Loucy (cell line): ENCODE measurements around the gene HS3ST3B1.

Source experiments
- H2AFZ ChIP-seq: fragments of 200-600 bp; sonication (generic); 2 replicates; pipeline ENCODE4 v1.6.0; 2016; ENCODE audit warnings: antibody characterized with exemption, mild to moderate bottlenecking, low read length, moderate library complexity
- H3F3A ChIP-seq: fragments of 200-600 bp; 2 replicates; pipeline ENCODE4 v1.6.0; 2016; ENCODE audit warnings: antibody characterized with exemption, low read depth, mild to moderate bottlenecking
- H3K27me3 ChIP-seq: fragments of 200-600 bp; sonication (generic); 2 replicates; pipeline ENCODE4 v1.6.1; 2014; ENCODE audit warnings: low read length, mild to moderate bottlenecking; ENCODE audit not compliant: insufficient read depth, poor library complexity, severe bottlenecking
- H3K36me3 ChIP-seq: fragments of 200-600 bp; sonication (generic); 2 replicates; pipeline ENCODE4 v1.6.1; 2016; ENCODE audit warnings: low read length; ENCODE audit not compliant: insufficient read depth
- H3K4me1 ChIP-seq: fragments of 200-600 bp; sonication (generic); 2 replicates; pipeline ENCODE4 v1.5.1; 2014; ENCODE audit warnings: low read length, mild to moderate bottlenecking; ENCODE audit not compliant: insufficient read depth, poor library complexity, severe bottlenecking
- H3K4me2 ChIP-seq: fragments of 200-600 bp; sonication (generic); 2 replicates; pipeline ENCODE4 v1.6.0; 2014; ENCODE audit warnings: antibody characterized with exemption, low read length, low read depth, mild to moderate bottlenecking; ENCODE audit not compliant: poor library complexity, severe bottlenecking
- H3K4me3 ChIP-seq: fragments of 200-600 bp; sonication (generic); 2 replicates; pipeline ENCODE4 v1.5.1; 2014; ENCODE audit warnings: low read length, mild to moderate bottlenecking, mixed read lengths; ENCODE audit not compliant: poor library complexity, severe bottlenecking
- H3K79me2 ChIP-seq: fragments of 200-600 bp; sonication (generic); 2 replicates; pipeline ENCODE4 v1.6.1; 2014; ENCODE audit warnings: low read length; ENCODE audit not compliant: insufficient read depth
- H3K9ac ChIP-seq: fragments of 200-600 bp; sonication (generic); 2 replicates; pipeline ENCODE4 v1.6.0; 2014; ENCODE audit warnings: mild to moderate bottlenecking, low read depth, low read length, moderate library complexity; ENCODE audit not compliant: poor library complexity, severe bottlenecking
- H3K9me2 ChIP-seq: fragments of 200-600 bp; sonication (generic); replicated peaks from 2 replicates; pipeline ENCODE4 v1.6.1; 2016; ENCODE audit warnings: low read depth, low read length, mixed read lengths
- H3K9me3 ChIP-seq: fragments of 200-600 bp; sonication (generic); 2 replicates; pipeline ENCODE4 v1.6.1; 2014; ENCODE audit warnings: mild to moderate bottlenecking, antibody characterized with exemption, low read length, low read depth; ENCODE audit not compliant: insufficient read depth
- H4K20me1 ChIP-seq: fragments of 200-600 bp; sonication (generic); 2 replicates; pipeline ENCODE4 v1.6.0; 2014; ENCODE audit warnings: antibody characterized with exemption, low read length, mild to moderate bottlenecking; ENCODE audit not compliant: insufficient read depth, poor library complexity, severe bottlenecking
- EZH2phosphoT487 ChIP-seq: fragments of 200-600 bp; IDR thresholded peaks from 2 replicates; pipeline ENCODE4 v1.6.1; 2018; ENCODE audit warnings: antibody characterized with exemption, mild to moderate bottlenecking, moderate library complexity, borderline replicate concordance
- TF ChIP-seq, protein P1 (sequence below): fragments of 200-600 bp; sonication (generic); conservative IDR thresholded peaks from 2 replicates; pipeline ENCODE4 v1.5.1; 2014; ENCODE audit warnings: mild to moderate bottlenecking, antibody characterized with exemption, low read length

Gene HS3ST3B1

DNA sequence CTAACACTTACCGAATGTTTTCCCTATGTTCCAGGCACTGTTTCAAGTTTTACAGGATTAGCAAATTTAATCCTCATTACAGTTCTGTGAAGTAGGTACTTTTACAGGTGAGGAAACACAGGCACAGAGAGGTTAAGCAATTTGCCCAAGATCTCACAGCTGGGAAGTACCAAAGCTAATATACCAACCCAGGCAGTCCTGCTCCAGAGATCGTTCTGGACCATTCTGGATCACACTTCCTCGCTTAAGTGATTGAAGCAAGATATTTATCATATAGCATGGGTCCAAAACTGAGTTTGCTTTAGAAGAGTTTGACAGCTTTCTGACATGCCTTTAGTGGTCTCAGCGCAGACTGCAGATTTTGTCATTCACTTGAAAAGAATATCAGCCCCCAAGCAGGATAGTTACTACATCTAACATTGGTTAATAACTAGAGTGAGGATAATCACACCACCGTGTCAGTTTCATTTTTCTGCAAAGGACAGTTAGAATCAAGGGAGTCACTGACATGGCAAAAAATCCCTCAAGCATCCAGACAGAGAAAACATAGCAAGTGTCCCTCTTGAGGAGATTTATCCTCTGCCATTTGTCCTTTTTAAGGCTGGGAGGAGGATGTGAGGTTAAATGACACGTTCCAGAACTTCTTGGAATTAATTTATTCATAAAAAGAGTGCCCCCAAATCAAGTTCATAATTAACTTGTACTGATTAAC is 5.1 kb downstream of the HS3ST3B1 start:
- H3K4me2 ChIP-seq = no peak overlapping the region
- H2AFZ ChIP-seq = no peak overlapping the region
- no peaks in the 10 kb centered on the region for H3K9me2 ChIP-seq
- TF ChIP-seq, protein P1, sequence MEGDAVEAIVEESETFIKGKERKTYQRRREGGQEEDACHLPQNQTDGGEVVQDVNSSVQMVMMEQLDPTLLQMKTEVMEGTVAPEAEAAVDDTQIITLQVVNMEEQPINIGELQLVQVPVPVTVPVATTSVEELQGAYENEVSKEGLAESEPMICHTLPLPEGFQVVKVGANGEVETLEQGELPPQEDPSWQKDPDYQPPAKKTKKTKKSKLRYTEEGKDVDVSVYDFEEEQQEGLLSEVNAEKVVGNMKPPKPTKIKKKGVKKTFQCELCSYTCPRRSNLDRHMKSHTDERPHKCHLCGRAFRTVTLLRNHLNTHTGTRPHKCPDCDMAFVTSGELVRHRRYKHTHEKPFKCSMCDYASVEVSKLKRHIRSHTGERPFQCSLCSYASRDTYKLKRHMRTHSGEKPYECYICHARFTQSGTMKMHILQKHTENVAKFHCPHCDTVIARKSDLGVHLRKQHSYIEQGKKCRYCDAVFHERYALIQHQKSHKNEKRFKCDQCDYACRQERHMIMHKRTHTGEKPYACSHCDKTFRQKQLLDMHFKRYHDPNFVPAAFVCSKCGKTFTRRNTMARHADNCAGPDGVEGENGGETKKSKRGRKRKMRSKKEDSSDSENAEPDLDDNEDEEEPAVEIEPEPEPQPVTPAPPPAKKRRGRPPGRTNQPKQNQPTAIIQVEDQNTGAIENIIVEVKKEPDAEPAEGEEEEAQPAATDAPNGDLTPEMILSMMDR = no peak
- TF ChIP-seq EZH2phosphoT487 = no peak
- no peaks in the 10 kb centered on the region for H3K27me3 ChIP-seq
- no peaks in the 10 kb centered on the region for H3K79me2 ChIP-seq
- H3K36me3 ChIP-seq = no peaks in the 10 kb centered on the region
- no peak overlapping the region for H3K4me3 ChIP-seq
- no peaks in the 10 kb centered on the region; the same call in 1 of the 2 replicates for H3K9me3 ChIP-seq
- no peaks in the 10 kb centered on the region for H3K4me1 ChIP-seq
- no peaks in the 10 kb centered on the region for H3F3A ChIP-seq
- no peaks in the 10 kb centered on the region for H4K20me1 ChIP-seq
- no peak overlapping the region for H3K9ac ChIP-seq

DNA sequence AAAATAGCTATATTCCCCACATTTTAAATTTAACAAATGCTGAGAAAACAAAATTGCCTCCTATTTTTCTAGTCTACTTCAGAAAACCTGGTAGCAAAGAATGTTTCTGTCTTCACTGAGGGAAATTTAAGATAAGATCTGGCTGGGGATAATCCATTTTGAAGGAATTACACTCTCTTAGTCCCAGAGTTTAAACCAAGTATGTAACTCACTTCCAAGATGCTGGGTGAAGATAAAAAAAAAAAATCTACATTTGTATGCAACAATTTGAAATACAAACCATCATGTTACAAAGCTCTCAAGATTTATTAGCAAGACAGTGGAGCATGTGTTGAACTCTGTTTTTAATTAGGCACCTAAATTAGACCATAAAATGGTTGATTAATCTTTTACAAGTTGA is 5.7 kb downstream of the HS3ST3B1 start:
- H3K4me3 ChIP-seq = no peak overlapping the region
- no peak overlapping the region for H3K4me2 ChIP-seq
- no peaks in the 10 kb centered on the region for H3K9me2 ChIP-seq
- no peak overlapping the region for H3K9ac ChIP-seq
- H4K20me1 ChIP-seq = no peaks in the 10 kb centered on the region
- no peaks in the 10 kb centered on the region for H3K36me3 ChIP-seq
- TF ChIP-seq, protein P1 = no peak
- TF ChIP-seq EZH2phosphoT487 = no peak
- H3K27me3 ChIP-seq = no peaks in the 10 kb centered on the region
- no peak overlapping the region for H2AFZ ChIP-seq
- H3F3A ChIP-seq = no peaks in the 10 kb centered on the region
- no peaks in the 10 kb centered on the region for H3K4me1 ChIP-seq
- H3K79me2 ChIP-seq = no peaks in the 10 kb centered on the region
- no peaks in the 10 kb centered on the region; the same call in 1 of the 2 replicates for H3K9me3 ChIP-seq

DNA sequence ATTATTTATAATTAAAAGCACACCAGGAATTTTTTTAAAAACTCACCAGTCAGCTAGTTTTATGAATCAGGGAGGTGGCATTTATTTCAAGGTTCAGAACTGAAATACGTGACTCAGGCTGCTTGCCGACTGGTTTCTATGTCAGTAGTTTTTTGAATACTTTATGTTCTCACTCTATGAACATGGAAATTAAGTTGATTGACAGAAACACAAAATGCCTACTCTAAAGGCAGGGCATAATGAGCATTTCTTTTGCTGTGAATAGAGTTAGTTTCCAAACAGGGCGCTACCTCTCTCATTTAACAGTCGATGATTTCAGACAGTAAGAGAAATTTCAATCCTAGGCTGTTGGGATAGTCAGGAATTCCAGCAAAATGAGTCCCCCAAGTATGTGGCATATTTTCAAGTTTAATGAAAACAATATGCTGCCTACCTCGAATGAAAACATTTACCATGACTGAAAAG is 6.7 kb downstream of the HS3ST3B1 start:
- H3K4me1 ChIP-seq = no peaks in the 10 kb centered on the region
- no peak for TF ChIP-seq EZH2phosphoT487
- TF ChIP-seq, protein P1 = no peak
- H3K79me2 ChIP-seq = no peaks in the 10 kb centered on the region
- H3K9me3 ChIP-seq = no peaks in the 10 kb centered on the region; the same call in 1 of the 2 replicates
- H4K20me1 ChIP-seq = no peaks in the 10 kb centered on the region
- no peaks in the 10 kb centered on the region for H3K9me2 ChIP-seq
- H3F3A ChIP-seq = no peaks in the 10 kb centered on the region
- no peak overlapping the region for H2AFZ ChIP-seq
- no peak overlapping the region for H3K4me3 ChIP-seq
- no peak overlapping the region for H3K9ac ChIP-seq
- no peaks in the 10 kb centered on the region for H3K27me3 ChIP-seq
- H3K4me2 ChIP-seq = no peak overlapping the region
- H3K36me3 ChIP-seq = no peaks in the 10 kb centered on the region
